Panc1 (cell line): ENCODE measurements around the gene FAM240A. TPM values are rescaled to one million over a fixed set of nuclear protein-coding genes. Genes with fewer than 3 reads are reported as not detected.

Source experiments
- ATAC-seq: fragments of 200-7000 bp; cut with Tn5 transposase; 2 replicates; pipeline ENCODE4 v1.9.1; 2020; ENCODE audit warnings: mild to moderate bottlenecking, moderate library complexity
- Bru-seq: library from RNA; stranded (reverse); fragments of 400-500 nt; gene quantifications from one replicate; lab custom pipeline; 2021; lab: Mats Ljungman, UMichigan
- BruChase-seq, 2 experiments: library from RNA; stranded (reverse); fragments of 400-500 nt; gene quantifications; one replicate each; lab custom pipeline; 2021; lab: Mats Ljungman, UMichigan
- BruUV-seq: library from RNA; stranded (reverse); fragments of 400-500 nt; replicated peaks from 2 replicates; lab custom pipeline; 2021; lab: Mats Ljungman, UMichigan
- CTCF ChIA-PET: fragments of 300-600 bp; sonication (Branson Sonifier 250); formaldehyde crosslinking; loops from one replicate; lab custom pipeline; 2022; ENCODE audit warnings: antibody characterized with exemption; lab: Charles Lee
- POLR2A ChIA-PET: fragments of 300-600 bp; sonication (Branson Sonifier 250); formaldehyde crosslinking; loops from one replicate; lab custom pipeline; 2022; ENCODE audit warnings: antibody characterized with exemption; lab: Charles Lee
- DNase-seq: peaks from one replicate; pipeline ENCODE4 v3.0.0-alpha.2; 2010; ENCODE audit warnings: low read depth, low spot score
- H3K27ac ChIP-seq: 2 replicates; pipeline ENCODE4 v1.5.1; 2011; ENCODE audit warnings: mild to moderate bottlenecking, low read length, inconsistent platforms
- H3K27me3 ChIP-seq: fragments of 200-500 bp; sonication (Bioruptor generic); 2 replicates; pipeline ENCODE4 v1.6.0; 2014; ENCODE audit warnings: low read length, inconsistent platforms; ENCODE audit not compliant: control insufficient read depth, insufficient read depth
- H3K36me3 ChIP-seq: fragments of 200-500 bp; sonication (Bioruptor generic); 2 replicates; pipeline ENCODE4 v1.5.1; 2014; ENCODE audit warnings: inconsistent platforms, mild to moderate bottlenecking, low read length, moderate library complexity; ENCODE audit not compliant: control insufficient read depth, insufficient read depth
- H3K4me1 ChIP-seq: 2 replicates; pipeline ENCODE4 v1.5.1; 2011; ENCODE audit warnings: inconsistent platforms, mild to moderate bottlenecking, low read length, moderate library complexity; ENCODE audit not compliant: control insufficient read depth, insufficient read depth
- H3K4me3 ChIP-seq, 2 experiments: 2 replicates each; pipeline ENCODE4 v1.5.1; 2011 to 2012; ENCODE audit warnings: low read depth in 2 of 2, low read length in 2 of 2, mild to moderate bottlenecking in 2 of 2, inconsistent platforms in 1 of 2, moderate library complexity in 1 of 2
- H3K9me3 ChIP-seq: fragments of 200-500 bp; sonication (Bioruptor generic); 2 replicates; pipeline ENCODE4 v1.5.1; 2014; ENCODE audit warnings: low read depth, mild to moderate bottlenecking, inconsistent platforms, low read length, moderate library complexity; ENCODE audit not compliant: control insufficient read depth, insufficient read depth
- CTCF ChIP-seq: fragments of 450-650 bp; IDR thresholded peaks from 2 replicates; pipeline ENCODE4 v1.5.1; 2017; ENCODE audit warnings: mild to moderate bottlenecking
- POLR2AphosphoS5 ChIP-seq: IDR thresholded peaks from 2 replicates; pipeline ENCODE4 v1.6.1; 2012; ENCODE audit warnings: mild to moderate bottlenecking, low read depth, low read length, moderate library complexity
- SIN3A ChIP-seq: IDR thresholded peaks from 2 replicates; pipeline ENCODE4 v1.6.1; 2012; ENCODE audit warnings: low read depth, mild to moderate bottlenecking, low read length, moderate library complexity, borderline replicate concordance; ENCODE audit not compliant: insufficient read depth
- TCF7L2 ChIP-seq: IDR thresholded peaks from 2 replicates; pipeline ENCODE4 v1.6.1; 2011; ENCODE audit warnings: mild to moderate bottlenecking, low read depth, low read length, inconsistent platforms
- in situ Hi-C: cut with HindIII; loops from 2 replicates; pipeline ENCODE4 v1.10.0; 2016; ENCODE audit warnings: low sequenced_read_pairs, low pct_unique_long_range_greater_than_20kb
- intact Hi-C: fragments of 100-400 bp; cut with micrococcal nuclease; formaldehyde crosslinking; loops from one replicate; pipeline ENCODE4 v1.10.0; 2022; ENCODE audit not compliant: unreplicated experiment
- long read RNA-seq: library from polyadenylated mRNA; unstranded; transcript quantifications from one replicate; pipeline ENCODE4 v2.0.0, GENCODE V29; 2021; ENCODE audit not compliant: unreplicated experiment
- polyA plus RNA-seq: library from polyadenylated mRNA; unstranded; fragments of >200 nt; gene quantifications from one replicate; pipeline ENCODE4 v1.2.1, GENCODE V29; 2012; ENCODE audit warnings: missing spikeins; ENCODE audit not compliant: insufficient read length
- total RNA-seq: library from RNA; stranded (reverse); gene quantifications from one replicate; pipeline ENCODE4 v1.2.1, GENCODE V29; 2021; ENCODE audit not compliant: unreplicated experiment
- TF ChIP-seq, protein P1 (sequence below), 2 experiments: IDR thresholded peaks; 2 replicates each; pipeline ENCODE4 v1.6.1; 2011 to 2012; ENCODE audit warnings: low read depth in 2 of 2, control low read depth in 1 of 2, low read length in 1 of 2, mild to moderate bottlenecking in 1 of 2, moderate library complexity in 1 of 2; ENCODE audit not compliant: insufficient read depth in 1 of 2

Gene FAM240A
- not detected for total RNA-seq
- not detected for polyA plus RNA-seq
- Bru-seq, nascent RNA = not detected
- BruChase-seq, experiment 1, labeled RNA remaining after a 2-hour chase = not detected
- not detected for BruChase-seq, experiment 2, labeled RNA remaining after a 6-hour chase
- long read RNA-seq = 0 reads

DNA sequence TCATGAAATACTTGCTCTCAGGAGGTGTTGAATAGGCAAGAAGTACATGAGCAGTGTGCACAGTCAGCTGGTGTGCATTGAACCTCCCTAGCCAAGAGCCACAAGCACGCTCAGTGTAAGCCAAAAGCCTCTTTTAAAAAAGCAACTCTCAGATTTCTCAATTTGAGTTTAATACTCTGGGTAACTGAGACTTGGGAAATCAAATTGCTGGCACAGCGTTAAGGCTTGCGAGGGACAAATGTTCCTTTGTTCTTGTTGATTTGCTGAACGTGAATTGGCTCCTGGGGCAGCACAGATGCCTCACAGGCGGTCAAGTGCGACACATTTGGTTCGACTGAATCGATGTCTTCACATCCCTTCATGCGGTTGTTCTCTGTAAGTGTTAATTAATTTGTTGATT is at the start of gene FAM240A:
Gene FAM240A, plus strand, starts transcription at position 202 of the 400 bp plus-strand sequence. Its CDS starts 159 bp downstream, at position 361.
- no peak for DNase-seq
- in situ Hi-C loops = no loop called here

DNA sequence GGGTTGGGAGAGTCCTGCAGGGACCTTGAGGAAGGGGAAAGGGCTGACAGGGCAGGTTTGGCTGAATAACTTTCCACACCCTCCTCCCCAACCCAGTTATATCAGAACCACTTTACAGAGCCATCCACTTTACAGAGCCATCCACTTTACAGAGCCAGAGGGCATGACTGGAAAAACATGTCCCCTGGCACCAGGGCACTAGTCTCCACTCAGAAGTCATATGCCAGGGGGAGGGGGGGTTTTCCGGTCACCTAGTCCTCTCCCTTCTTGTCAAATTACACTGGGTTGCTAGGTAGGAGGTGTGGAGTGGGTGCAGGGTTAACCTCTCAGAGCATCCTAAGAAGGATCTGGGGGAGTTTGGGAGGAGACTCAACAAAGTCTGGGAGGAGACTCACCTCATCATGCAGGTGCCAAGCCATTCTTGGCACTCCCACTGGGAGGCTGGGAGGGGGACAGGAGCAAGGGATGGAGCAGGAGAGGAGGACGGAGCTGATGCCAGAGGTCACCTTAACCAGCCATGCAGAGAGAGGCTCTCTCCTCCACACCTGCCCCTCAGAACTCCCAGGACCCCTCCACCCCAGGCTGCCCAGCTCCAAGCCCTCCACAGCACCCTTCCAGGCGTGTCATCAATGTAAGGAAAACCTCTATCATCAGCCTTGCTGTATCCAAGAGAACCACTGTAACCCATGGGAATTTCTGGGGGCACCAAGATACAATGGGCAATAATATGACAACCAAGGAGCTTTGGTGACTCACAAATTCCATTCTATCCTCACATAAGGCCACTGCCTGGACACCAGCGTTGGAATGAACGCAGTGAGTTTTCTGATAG is 47.9 kb upstream of the FAM240A start:
- in situ Hi-C loops = no loop called here
- H3K36me3 ChIP-seq = no peaks in the 10 kb centered on the region
- H3K27ac ChIP-seq = no peak overlapping the region
- H3K4me1 ChIP-seq = no peaks in the 10 kb centered on the region
- no peaks in the 10 kb centered on the region for H3K9me3 ChIP-seq
- ChIA-PET CTCF (no interaction called here), POLR2A (no interaction called here)
- DNase-seq (no peak), ATAC-seq (no peak)
- intact Hi-C loops = no loop called here
- BruUV-seq = no TSS peak
- TF ChIP-seq TCF7L2 (no peak), SIN3A (no peak), CTCF (no peak), POLR2AphosphoS5 (no peak)
- TF ChIP-seq, protein P1, sequence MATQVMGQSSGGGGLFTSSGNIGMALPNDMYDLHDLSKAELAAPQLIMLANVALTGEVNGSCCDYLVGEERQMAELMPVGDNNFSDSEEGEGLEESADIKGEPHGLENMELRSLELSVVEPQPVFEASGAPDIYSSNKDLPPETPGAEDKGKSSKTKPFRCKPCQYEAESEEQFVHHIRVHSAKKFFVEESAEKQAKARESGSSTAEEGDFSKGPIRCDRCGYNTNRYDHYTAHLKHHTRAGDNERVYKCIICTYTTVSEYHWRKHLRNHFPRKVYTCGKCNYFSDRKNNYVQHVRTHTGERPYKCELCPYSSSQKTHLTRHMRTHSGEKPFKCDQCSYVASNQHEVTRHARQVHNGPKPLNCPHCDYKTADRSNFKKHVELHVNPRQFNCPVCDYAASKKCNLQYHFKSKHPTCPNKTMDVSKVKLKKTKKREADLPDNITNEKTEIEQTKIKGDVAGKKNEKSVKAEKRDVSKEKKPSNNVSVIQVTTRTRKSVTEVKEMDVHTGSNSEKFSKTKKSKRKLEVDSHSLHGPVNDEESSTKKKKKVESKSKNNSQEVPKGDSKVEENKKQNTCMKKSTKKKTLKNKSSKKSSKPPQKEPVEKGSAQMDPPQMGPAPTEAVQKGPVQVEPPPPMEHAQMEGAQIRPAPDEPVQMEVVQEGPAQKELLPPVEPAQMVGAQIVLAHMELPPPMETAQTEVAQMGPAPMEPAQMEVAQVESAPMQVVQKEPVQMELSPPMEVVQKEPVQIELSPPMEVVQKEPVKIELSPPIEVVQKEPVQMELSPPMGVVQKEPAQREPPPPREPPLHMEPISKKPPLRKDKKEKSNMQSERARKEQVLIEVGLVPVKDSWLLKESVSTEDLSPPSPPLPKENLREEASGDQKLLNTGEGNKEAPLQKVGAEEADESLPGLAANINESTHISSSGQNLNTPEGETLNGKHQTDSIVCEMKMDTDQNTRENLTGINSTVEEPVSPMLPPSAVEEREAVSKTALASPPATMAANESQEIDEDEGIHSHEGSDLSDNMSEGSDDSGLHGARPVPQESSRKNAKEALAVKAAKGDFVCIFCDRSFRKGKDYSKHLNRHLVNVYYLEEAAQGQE (IDR thresholded peaks at IDR 0.05; ENCODE audit: insufficient read depth in 1 of 2, low read depth in 2 of 2, low read length in 1 of 2) = no peak
- no peak overlapping the region for H3K4me3 ChIP-seq
- H3K27me3 ChIP-seq = peaks cover 5% of the 10 kb centered on the region

More for the DNA sequence above, at the start of gene FAM240A:
- H3K27ac ChIP-seq = no peak within 1 kb of the TSS
- no peaks in the 10 kb centered on the region for H3K9me3 ChIP-seq
- no peak within 1 kb of the TSS for H3K4me3 ChIP-seq
- TF ChIP-seq POLR2AphosphoS5 (no peak), SIN3A (no peak), CTCF (no peak), TCF7L2 (no peak)
- TF ChIP-seq, protein P1 (IDR thresholded peaks at IDR 0.05; ENCODE audit: insufficient read depth in 1 of 2, low read depth in 2 of 2, low read length in 1 of 2) = no peak
- no peaks in the 10 kb centered on the region for H3K36me3 ChIP-seq
- no peak for ATAC-seq
- BruUV-seq = no TSS peak
- CTCF ChIA-PET = no interaction called here
- H3K27me3 ChIP-seq = peaks cover 2% of the 10 kb centered on the region; the same call in 1 of the 2 replicates
- POLR2A ChIA-PET = no interaction called here
- H3K4me1 ChIP-seq = no peaks in the 10 kb centered on the region
- intact Hi-C loops = no loop called here
